ENCODE measurements around the gene TBC1D20. TPM values are rescaled to one million over a fixed set of nuclear protein-coding genes. Genes with fewer than 3 reads are reported as not detected.

TBC1D20 gene
- total and polyA plus RNA-seq, 2 of the 4 experiments (the other 2 are of a cell fraction), result 39.1 to 42.8 TPM

DNA sequence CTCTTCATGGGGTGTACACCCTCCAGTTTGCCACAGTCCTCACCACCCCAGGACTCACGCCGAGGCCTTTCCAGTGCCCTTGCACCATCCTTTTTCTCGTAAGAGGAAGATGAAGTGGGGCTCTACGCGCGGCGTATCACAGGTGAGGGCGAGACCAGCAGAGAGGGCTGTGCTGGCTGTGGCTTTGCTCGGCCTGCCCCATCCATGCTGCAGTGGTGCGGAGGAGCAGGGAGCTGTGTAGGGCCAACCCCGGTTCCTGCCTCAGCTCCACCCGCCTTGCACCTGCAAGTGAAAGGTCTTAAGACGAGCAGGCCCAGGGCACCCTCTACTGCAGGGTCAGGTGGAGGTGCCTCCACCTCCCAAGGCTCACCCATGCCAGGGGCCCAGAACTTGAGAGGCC, 30.1 kb downstream of the TBC1D20 start:
- Histone ChIP-seq H3K9me1 (ENCODE audit: insufficient read depth, low read length) (no peaks in the 10 kb centered on the region; the same call in 1 of the 2 replicates), H3K56ac (ENCODE audit: extremely low read depth, insufficient read depth, low read length) (no peak overlapping the region), H4K5ac (ENCODE audit: low read depth, low read length) (no peak overlapping the region), H3K27ac (ENCODE audit: insufficient read depth, low read length) (no peak overlapping the region), H3K4me3 (ENCODE audit: insufficient read depth, low read depth, low read length) (no peak overlapping the region), H2AFZ (replicated peaks; ENCODE audit: low read length, poor library complexity) (no peak overlapping the region), H3K18ac (ENCODE audit: low read depth, low read length) (no peak overlapping the region), H4K8ac (ENCODE audit: low read depth in 2 of 2, low read length in 2 of 2) (no peak overlapping the region), H3K4ac (ENCODE audit: low read depth, low read length) (no peak overlapping the region), H3K36me3 (ENCODE audit: control insufficient read depth, insufficient read depth, low read length) (peaks cover 72% of the 10 kb centered on the region), H3K9me3 (ENCODE audit: control insufficient read depth, insufficient read depth, low read length) (no peaks in the 10 kb centered on the region), H2BK15ac (ENCODE audit: low read depth, low read length) (no peak overlapping the region), H2AK9ac (replicated peaks; ENCODE audit: low read depth, low read length, poor library complexity) (peak overlapping the region; percentile 46), H3K14ac (replicated peaks; ENCODE audit: low read depth, low read length) (no peak overlapping the region), H2BK120ac (ENCODE audit: low read depth, low read length) (no peak overlapping the region), H2BK20ac (ENCODE audit: low read depth, low read length) (no peak overlapping the region), H2BK5ac (ENCODE audit: low read depth, low read length, poor library complexity, severe bottlenecking) (no peak overlapping the region), H3K79me1 (ENCODE audit: low read depth in 1 of 2, low read length in 2 of 2) (peaks cover 0 to 31% of the 10 kb centered on the region in 2 experiments; a peak in 2 of 4 replicates), H3K4me2 (ENCODE audit: low read depth, low read length) (no peak overlapping the region), H4K20me1 (ENCODE audit: insufficient read depth, low read length) (peaks cover 24% of the 10 kb centered on the region), H3K27me3 (ENCODE audit: control insufficient read depth, insufficient read depth, low read length) (no peaks in the 10 kb centered on the region), H3K23ac (ENCODE audit: low read depth, low read length) (no peak overlapping the region), H3K9ac (ENCODE audit: low read depth, low read length) (no peak overlapping the region), H2AK5ac (ENCODE audit: low read depth, low read length) (no peak overlapping the region), H3K4me1 (ENCODE audit: control insufficient read depth, insufficient read depth, low read length) (no peaks in the 10 kb centered on the region), H4K91ac (ENCODE audit: insufficient read depth, low read depth, low read length) (no peak overlapping the region)
- dilution Hi-C loops (cut with HindIII; ENCODE audit: low sequenced_read_pairs, unreplicated experiment), result no loop called here
- TF ChIP-seq FOS (IDR thresholded peaks at IDR 0.05; ENCODE audit: low read depth, low read length), result no peak
- TF ChIP-seq MXI1 (IDR thresholded peaks at IDR 0.05; ENCODE audit: borderline replicate concordance, low read depth, low read length), result no peak
- no peak for TF ChIP-seq RFX5 (IDR thresholded peaks at IDR 0.05; ENCODE audit: low read depth, low read length)
- TF ChIP-seq SMC3 (IDR thresholded peaks at IDR 0.05; ENCODE audit: low read depth, low read length), result no peak
- TF ChIP-seq USF2 (IDR thresholded peaks at IDR 0.05; ENCODE audit: low read depth, low read length), result no peak
- TF ChIP-seq CEBPB (IDR thresholded peaks at IDR 0.05; ENCODE audit: low read depth, low read length), result no peak
- TF ChIP-seq, protein P1, sequence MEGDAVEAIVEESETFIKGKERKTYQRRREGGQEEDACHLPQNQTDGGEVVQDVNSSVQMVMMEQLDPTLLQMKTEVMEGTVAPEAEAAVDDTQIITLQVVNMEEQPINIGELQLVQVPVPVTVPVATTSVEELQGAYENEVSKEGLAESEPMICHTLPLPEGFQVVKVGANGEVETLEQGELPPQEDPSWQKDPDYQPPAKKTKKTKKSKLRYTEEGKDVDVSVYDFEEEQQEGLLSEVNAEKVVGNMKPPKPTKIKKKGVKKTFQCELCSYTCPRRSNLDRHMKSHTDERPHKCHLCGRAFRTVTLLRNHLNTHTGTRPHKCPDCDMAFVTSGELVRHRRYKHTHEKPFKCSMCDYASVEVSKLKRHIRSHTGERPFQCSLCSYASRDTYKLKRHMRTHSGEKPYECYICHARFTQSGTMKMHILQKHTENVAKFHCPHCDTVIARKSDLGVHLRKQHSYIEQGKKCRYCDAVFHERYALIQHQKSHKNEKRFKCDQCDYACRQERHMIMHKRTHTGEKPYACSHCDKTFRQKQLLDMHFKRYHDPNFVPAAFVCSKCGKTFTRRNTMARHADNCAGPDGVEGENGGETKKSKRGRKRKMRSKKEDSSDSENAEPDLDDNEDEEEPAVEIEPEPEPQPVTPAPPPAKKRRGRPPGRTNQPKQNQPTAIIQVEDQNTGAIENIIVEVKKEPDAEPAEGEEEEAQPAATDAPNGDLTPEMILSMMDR (conservative IDR thresholded peaks at IDR 0.05; ENCODE audit: low read depth, low read length), result no peak
- TF ChIP-seq RCOR1 (IDR thresholded peaks at IDR 0.05; ENCODE audit: insufficient replicate concordance, low read length), result no peak
- TF ChIP-seq POLR2A (IDR thresholded peaks at IDR 0.05; ENCODE audit: low read depth, low read length), result no peak
- TF ChIP-seq, protein P2, sequence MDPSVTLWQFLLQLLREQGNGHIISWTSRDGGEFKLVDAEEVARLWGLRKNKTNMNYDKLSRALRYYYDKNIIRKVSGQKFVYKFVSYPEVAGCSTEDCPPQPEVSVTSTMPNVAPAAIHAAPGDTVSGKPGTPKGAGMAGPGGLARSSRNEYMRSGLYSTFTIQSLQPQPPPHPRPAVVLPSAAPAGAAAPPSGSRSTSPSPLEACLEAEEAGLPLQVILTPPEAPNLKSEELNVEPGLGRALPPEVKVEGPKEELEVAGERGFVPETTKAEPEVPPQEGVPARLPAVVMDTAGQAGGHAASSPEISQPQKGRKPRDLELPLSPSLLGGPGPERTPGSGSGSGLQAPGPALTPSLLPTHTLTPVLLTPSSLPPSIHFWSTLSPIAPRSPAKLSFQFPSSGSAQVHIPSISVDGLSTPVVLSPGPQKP (IDR thresholded peaks at IDR 0.05; ENCODE audit: borderline replicate concordance, low read depth, low read length), result no peak
- TF ChIP-seq RAD21 (IDR thresholded peaks at IDR 0.05; ENCODE audit: low read length), result no peak
- TF ChIP-seq NFE2L2 (IDR thresholded peaks at IDR 0.05; ENCODE audit: low read depth, low read length), result no peak
- TF ChIP-seq MAZ (IDR thresholded peaks at IDR 0.05; ENCODE audit: borderline replicate concordance, low read depth, low read length), result no peak
- TF ChIP-seq MAFK (IDR thresholded peaks at IDR 0.05; ENCODE audit: low read depth, low read length), result no peak
- no peak for TF ChIP-seq BHLHE40 (IDR thresholded peaks at IDR 0.05; ENCODE audit: low read depth, low read length)
- no peak for TF ChIP-seq CHD1 (IDR thresholded peaks at IDR 0.05; ENCODE audit: low read depth, low read length)
- ATAC-seq (ENCODE audit: low read depth), result no peak
- WGBS, 2 experiments (ENCODE audit: extremely low coverage in 2 of 2, insufficient read length in 1 of 2), result 96% methylated on average over 10 of the region's 13 CpGs; no CpG with 5 or more reads in 1 of the 2 experiments
- in situ Hi-C loops (cut with MboI; ENCODE audit: low sequenced_read_pairs), result loop anchor here (5.0 kb wide), 1 partner anchor 80 kb away; no protein-coding TSS in a partner anchor
- POLR2A ChIA-PET (ENCODE audit: unreplicated experiment), result no interaction called here
- intact Hi-C loops (cut with micrococcal nuclease), result no loop called here
- CTCF ChIA-PET, result no interaction called here
- no TSS peak for BruUV-seq (replicated peaks)
- DNase-seq, result no peak

Data from IMR-90 (cell line).